B cell (primary cell): Measurements from ENCODE around the gene GNG7. TPM values are rescaled to one million over a fixed set of nuclear protein-coding genes. Genes with fewer than 3 reads are reported as not detected.
"Not testable (repeated sequence)": the region's sequence is repeated elsewhere in the genome, so short reads cannot be mapped to it uniquely, and the experiment has no call there.

ENCODE experiments used
- ATAC-seq: fragments of 200-7000 bp; cut with Tn5 transposase; one replicate; pipeline ENCODE4 v1.10.0; 2021; ENCODE audit warnings: low read depth, mild to moderate bottlenecking, moderate number of reproducible peaks, moderate library complexity
- CTCF ChIA-PET: fragments of 350-600 bp; sonication (Branson Sonifier 250); formaldehyde crosslinking; loops from one replicate; lab custom pipeline; 2021; ENCODE audit warnings: antibody characterized with exemption, inconsistent platforms; lab: Charles Lee
- POLR2A ChIA-PET: fragments of 350-600 bp; sonication (Branson Sonifier 250); formaldehyde crosslinking; loops from one replicate; lab custom pipeline; 2021; ENCODE audit warnings: antibody characterized with exemption; lab: Charles Lee
- DNase-seq: peaks from one replicate; pipeline ENCODE4 v3.0.0; 2013
- H2AFZ ChIP-seq: 2 replicates; pipeline ENCODE4 v1.6.1; 2012; ENCODE audit warnings: mild to moderate bottlenecking, low read depth, low read length; ENCODE audit not compliant: insufficient read depth, poor library complexity, severe bottlenecking
- H3K27ac ChIP-seq, 2 donors: 1 replicate in 1 of 2; 2 replicates in 1 of 2; pipeline ENCODE4 v1.5.1; 2012 to 2013; ENCODE audit warnings: low read length in 2 of 2, mild to moderate bottlenecking in 2 of 2, moderate library complexity in 1 of 2
- H3K27me3 ChIP-seq, 4 experiments: fragments of 200-600 bp in 1 of 4; sonication (generic) in 1 of 4; replicated peaks in 1 of 4; 1 replicate in 2 of 4; 2 replicates in 2 of 4; pipeline versions ENCODE4 v1.6.1 to v1.7.0; 2013 to 2016; ENCODE audit warnings: low read length in 3 of 4, mild to moderate bottlenecking in 2 of 4, mixed read lengths in 1 of 4, moderate library complexity in 1 of 4; ENCODE audit not compliant: insufficient read depth in 4 of 4, control insufficient read depth in 3 of 4; ENCODE audit errors: control extremely low read depth in 1 of 4
- H3K36me3 ChIP-seq, 2 experiments: replicated peaks in 1 of 2; 1 replicate in 1 of 2; 2 replicates in 1 of 2; pipeline versions ENCODE4 v1.6.1 to v1.7.1; 2013; ENCODE audit warnings: low read length in 1 of 2; ENCODE audit not compliant: insufficient read depth in 2 of 2, control insufficient read depth in 1 of 2; ENCODE audit errors: control extremely low read depth in 1 of 2, extremely low read depth in 1 of 2
- H3K4me1 ChIP-seq, 2 donors: fragments of 200-600 bp in 1 of 2; sonication (generic) in 1 of 2; 1 replicate in 1 of 2; 2 replicates in 1 of 2; pipeline versions ENCODE4 v1.5.1 to v1.6.1; 2013 to 2017; ENCODE audit warnings: low read length in 2 of 2; ENCODE audit not compliant: control insufficient read depth in 2 of 2, insufficient read depth in 2 of 2
- H3K4me2 ChIP-seq: replicated peaks from 2 replicates; pipeline ENCODE3; 2012; ENCODE audit warnings: mild to moderate bottlenecking, low read depth, low read length; ENCODE audit not compliant: poor library complexity, severe bottlenecking
- H3K4me3 ChIP-seq, 5 experiments: fragments of 200-600 bp in 1 of 5; sonication (generic) in 1 of 5; 1 replicate in 3 of 5; 2 replicates in 2 of 5; pipeline versions ENCODE4 v1.5.1 to v1.7.0; 2011 to 2016; ENCODE audit warnings: low read length in 4 of 5, mild to moderate bottlenecking in 4 of 5, low read depth in 2 of 5, control low read depth in 1 of 5, moderate library complexity in 1 of 5; ENCODE audit not compliant: insufficient read depth in 1 of 5; ENCODE audit errors: control extremely low read depth in 1 of 5, extremely low read depth in 1 of 5
- H3K79me2 ChIP-seq: fragments of 200-600 bp; sonication (generic); one replicate; pipeline ENCODE4 v1.6.0; 2016; ENCODE audit warnings: low read length; ENCODE audit not compliant: control insufficient read depth, insufficient read depth
- H3K9ac ChIP-seq: fragments of 200-600 bp; sonication (generic); 2 replicates; pipeline ENCODE4 v1.6.1; 2017; ENCODE audit warnings: mild to moderate bottlenecking, low read length, moderate library complexity
- H3K9me3 ChIP-seq, 3 donors: one replicate each; pipeline versions ENCODE4 v1.6.1 to v1.7.1; 2013; ENCODE audit warnings: low read length in 2 of 3; ENCODE audit not compliant: control insufficient read depth in 2 of 3, insufficient read depth in 1 of 3; ENCODE audit errors: control extremely low read depth in 1 of 3
- H4K20me1 ChIP-seq: 2 replicates; pipeline ENCODE4 v1.6.0; 2012; ENCODE audit warnings: mild to moderate bottlenecking, low read length; ENCODE audit not compliant: insufficient read depth, control insufficient read depth, poor library complexity, severe bottlenecking
- H3K27ac Mint-ChIP-seq: one replicate; pipeline ENCODE4 v1.8.0; 2021; ENCODE audit warnings: mixed read lengths
- H3K27me3 Mint-ChIP-seq: one replicate; pipeline ENCODE4 v1.8.0; 2021; ENCODE audit warnings: mixed read lengths
- H3K4me1 Mint-ChIP-seq: one replicate; pipeline ENCODE4 v1.8.0; 2021; ENCODE audit warnings: mixed read lengths
- H3K4me3 Mint-ChIP-seq: one replicate; pipeline ENCODE4 v1.8.0; 2021; ENCODE audit warnings: mixed read lengths
- H3K9me3 Mint-ChIP-seq: one replicate; pipeline ENCODE4 v1.8.0; 2022; ENCODE audit warnings: mixed read lengths; ENCODE audit not compliant: insufficient read depth
- CTCF ChIP-seq: fragments of 200-600 bp; IDR thresholded peaks from one replicate; pipeline ENCODE4 v1.8.0; 2022; ENCODE audit warnings: antibody characterized with exemption, mild to moderate bottlenecking
- EZH2 ChIP-seq: IDR thresholded peaks from 2 replicates; pipeline ENCODE4 v1.6.1; 2012; ENCODE audit warnings: borderline replicate concordance, low read depth, mild to moderate bottlenecking, moderate library complexity, low read length; ENCODE audit not compliant: insufficient read depth, poor library complexity, severe bottlenecking
- WGBS: methylation state at CpG from one replicate; pipeline ENCODE4 v1.1.5; 2013; ENCODE audit warnings: missing lambda C conversion rate; ENCODE audit not compliant: insufficient coverage; 5-methylcytosine and 5-hydroxymethylcytosine counted together
- intact Hi-C: fragments of 100-400 bp; cut with micrococcal nuclease; formaldehyde crosslinking; loops from one replicate; pipeline ENCODE4 v1.10.0; 2022
- polyA plus RNA-seq: library from polyadenylated mRNA; depleted of rRNA; stranded (reverse); fragments of >200 nt; gene quantifications from 2 replicates; pipeline ENCODE4 v1.2.3, GENCODE V29; 2012
- total RNA-seq, 2 donors: library from RNA; stranded (reverse); fragments of 120-200 nt in 1 of 2; gene quantifications; 1 replicate in 1 of 2; 2 replicates in 1 of 2; pipeline versions ENCODE4 v1.2.3 to v1.2.4, GENCODE V29; 2013 to 2022

GNG7 gene
- total and polyA plus RNA-seq, 2 donors (not counting 1 experiment from before 2014, with no cell fraction given), result 76.3 to 153 TPM

GRCh38 chr19:2622371-2622961 lies 80.0 kb downstream of the GNG7 start:
- peak overlapping the region; percentile 98 for H3K27ac Mint-ChIP-seq
- not testable (repeated sequence) for H3K27me3 ChIP-seq, H2AFZ ChIP-seq, ATAC-seq, H3K27me3 Mint-ChIP-seq, H3K36me3 ChIP-seq, H3K9me3 Mint-ChIP-seq
- H3K4me3 ChIP-seq, result peak overlapping the region in 3 of 5 experiments; percentile 3 to 21 (median 6)
- CTCF ChIA-PET, result interaction anchor here (1.0 to 25.1 kb wide), 4 partner anchors 6 to 146 kb away, joined by 3 to 593 read pairs (median 298); partner anchors contain the start of gene GADD45B
- H3K9ac ChIP-seq, result peak overlapping the region; percentile 37
- H3K79me2 ChIP-seq, result peaks cover 58% of the 10 kb centered on the region
- peak; percentile 75 for DNase-seq
- H3K4me3 Mint-ChIP-seq, result peak overlapping the region; percentile 60
- H3K4me1 Mint-ChIP-seq, result peaks cover 87% of the 10 kb centered on the region
- peaks cover 86 to 99% of the 10 kb centered on the region in 2 donors for H3K4me1 ChIP-seq
- intact Hi-C loops, result loop anchor here (5.0 to 10.0 kb wide), 4 partner anchors 358 to 1378 kb away; partner anchors contain the start of genes ATP5F1D and MIDN
- POLR2A ChIA-PET, result interaction anchor here (0.6 to 5.8 kb wide), 19 partner anchors 8 to 1354 kb away, joined by 3 to 77 read pairs (median 4); partner anchors contain the start of genes GADD45B and GNG7
- peaks cover 0 to 16% (median 2%) of the 10 kb centered on the region in 3 donors for H3K9me3 ChIP-seq
- H3K4me2 ChIP-seq, result peak overlapping the region; percentile 88
- 61% methylated on average over 30 of the region's 40 CpGs for WGBS
- peaks cover 12% of the 10 kb centered on the region for H4K20me1 ChIP-seq
- H3K27ac ChIP-seq, result peak overlapping the region; percentile 79 to 96

GRCh38 chr19:2619076-2619475 lies 83.4 kb downstream of the GNG7 start:
- Histone ChIP-seq H3K79me2 (peaks cover 64% of the 10 kb centered on the region), H3K9ac (peak overlapping the region; percentile 58), H3K4me2 (peak overlapping the region; percentile 73), H3K4me3 (peak overlapping the region in 2 of 5 experiments; percentile 29 to 47), H4K20me1 (peaks cover 33% of the 10 kb centered on the region), H3K27me3 (no peaks in the 10 kb centered on the region), H2AFZ (no peak overlapping the region), H3K36me3 (peaks cover 0 to 11% of the 10 kb centered on the region in 2 experiments), H3K27ac (peak overlapping the region; percentile 78 to 79), H3K9me3 (peaks cover 0 to 21% (median 6%) of the 10 kb centered on the region in 3 donors), H3K4me1 (peaks cover 82 to 93% of the 10 kb centered on the region in 2 donors)
- intact Hi-C loops, result loop anchor here (10.0 kb wide), 1 partner anchor 224 kb away; no protein-coding TSS in a partner anchor
- Mint-ChIP-seq H3K9me3 (no peaks in the 10 kb centered on the region), H3K4me1 (peaks cover 82% of the 10 kb centered on the region), H3K27ac (peak overlapping the region; percentile 95), H3K27me3 (no peaks in the 10 kb centered on the region), H3K4me3 (peak overlapping the region; percentile 79)
- POLR2A ChIA-PET, result interaction anchor here (0.7 to 4.0 kb wide), 7 partner anchors 8 to 143 kb away, joined by 3 to 20 read pairs (median 6); partner anchors contain the start of gene GADD45B
- 84% methylated on average over 5 of the region's 6 CpGs for WGBS
- CTCF ChIA-PET, result interaction anchor here (0.8 to 25.1 kb wide), 8 partner anchors 3 to 147 kb away, joined by 3 to 593 read pairs (median 6); partner anchors contain the start of gene GADD45B
- TF ChIP-seq EZH2, result no peak
- no peak for TF ChIP-seq CTCF
- DNase-seq (peak; percentile 28), ATAC-seq (no peak)
